ENCODE measurements around the gene EFNA5. TPM values are rescaled to one million over a fixed set of nuclear protein-coding genes. Genes with fewer than 3 reads are reported as not detected.

The EFNA5 gene
- total RNA-seq, 5 donors from 2014 or later (not counting 1 experiment from before 2014, with no cell fraction given), result 0.06 to 2.6 (median 0.21) TPM; not detected in 1

GRCh38 chr5:107476783-107477182 lies 194.0 kb downstream of the EFNA5 start:
- Histone ChIP-seq H3K27me3 (replicated peaks in 1 of 2; ENCODE audit: control insufficient read depth in 2 of 2, extremely low read depth in 1 of 2, insufficient read depth in 2 of 2, low read length in 1 of 2) (no peaks in the 10 kb centered on the region), H3K36me3 (ENCODE audit: control insufficient read depth in 2 of 2, extremely low read depth in 1 of 2, insufficient read depth in 1 of 2, low read length in 1 of 2) (no peaks in the 10 kb centered on the region), H3K4me3 (ENCODE audit: control insufficient read depth in 1 of 2, extremely low read depth in 1 of 2, low read length in 1 of 2) (no peak overlapping the region), H3K9me3 (no peaks in the 10 kb centered on the region), H3K27ac (ENCODE audit: low read length) (peak overlapping the region; percentile 91), H3K4me1 (ENCODE audit: control insufficient read depth in 1 of 2, extremely low read depth in 1 of 2, insufficient read depth in 2 of 2, low read length in 2 of 2) (peaks cover 2 to 19% of the 10 kb centered on the region in 2 experiments)
- POLR2A ChIA-PET, result interaction anchor here in 1 of 2 donors (0.5 to 1.0 kb wide), 3 partner anchors 10 to 94 kb away, joined by 3 to 12 read pairs (median 4); no protein-coding TSS in a partner anchor
- peaks cover 5 to 19% (median 5%) of the 10 kb centered on the region in 3 donors for H3K4me1 Mint-ChIP-seq
- peak overlapping the region; percentile 64 to 70 for H3K27ac Mint-ChIP-seq
- ATAC-seq (replicated peaks in 1 of 4), result peak in 3 of 4 experiments; percentile 48 to 84 (median 56)
- no peak overlapping the region for H3K4me3 Mint-ChIP-seq
- no peaks in the 10 kb centered on the region for H3K9me3 Mint-ChIP-seq
- DNase-seq, result peak in 28 of 35 experiments; percentile 2 to 74 (median 30)
- H3K36me3 Mint-ChIP-seq, result no peaks in the 10 kb centered on the region
- CTCF ChIA-PET, result interaction anchor here (0.5 to 1.1 kb wide), 3 partner anchors 9 to 95 kb away, joined by 3 read pairs; no protein-coding TSS in a partner anchor
- peaks cover 3 to 5% of the 10 kb centered on the region in 2 donors for H3K27me3 Mint-ChIP-seq
- WGBS (ENCODE audit: insufficient coverage), result no CpG with 5 or more reads among the region's 1 CpG

GRCh38 chr5:107474716-107475489 lies 195.8 kb downstream of the EFNA5 start:
- H3K36me3 ChIP-seq (ENCODE audit: control insufficient read depth in 2 of 2, extremely low read depth in 1 of 2, insufficient read depth in 1 of 2, low read length in 1 of 2), result no peaks in the 10 kb centered on the region
- no peaks in the 10 kb centered on the region for H3K9me3 ChIP-seq
- H3K4me1 ChIP-seq (ENCODE audit: control insufficient read depth in 1 of 2, extremely low read depth in 1 of 2, insufficient read depth in 2 of 2, low read length in 2 of 2), result peaks cover 2 to 19% of the 10 kb centered on the region in 2 experiments
- H3K27ac ChIP-seq (ENCODE audit: low read length), result peak overlapping the region; percentile 86
- WGBS (ENCODE audit: insufficient coverage), result no CpG with 5 or more reads among the region's 4 CpGs
- Mint-ChIP-seq H3K27ac (peak overlapping the region; percentile 12 to 57), H3K27me3 (peaks cover 0 to 3% of the 10 kb centered on the region in 2 donors), H3K9me3 (no peaks in the 10 kb centered on the region), H3K36me3 (no peaks in the 10 kb centered on the region), H3K4me1 (peaks cover 5 to 19% (median 6%) of the 10 kb centered on the region in 3 donors), H3K4me3 (no peak overlapping the region)
- DNase-seq (peak in 3 of 35 experiments; percentile 15 to 44 (median 17)), ATAC-seq (replicated peaks in 1 of 4) (peak in 2 of 4 experiments; percentile 29 to 52)
- no peaks in the 10 kb centered on the region for H3K27me3 ChIP-seq (replicated peaks in 1 of 2; ENCODE audit: control insufficient read depth in 2 of 2, extremely low read depth in 1 of 2, insufficient read depth in 2 of 2, low read length in 1 of 2)
- CTCF ChIA-PET, result no interaction called here
- POLR2A ChIA-PET, result interaction anchor here in 1 of 2 donors (0.6 to 1.0 kb wide), 3 partner anchors 49 to 908 kb away, joined by 3 to 4 read pairs (median 3); partner anchors contain the start of gene FBXL17
- no peak overlapping the region for H3K4me3 ChIP-seq (ENCODE audit: control insufficient read depth in 1 of 2, extremely low read depth in 1 of 2, low read length in 1 of 2)

GRCh38 chr5:107474361-107474715 lies 196.4 kb downstream of the EFNA5 start:
- Mint-ChIP-seq H3K4me3 (no peak overlapping the region), H3K36me3 (no peaks in the 10 kb centered on the region), H3K9me3 (no peaks in the 10 kb centered on the region), H3K27ac (no peak overlapping the region), H3K27me3 (peaks cover 0 to 3% of the 10 kb centered on the region in 2 donors), H3K4me1 (peaks cover 10 to 24% (median 12%) of the 10 kb centered on the region in 3 donors)
- peak in 1 of 4 experiments; percentile 16 for ATAC-seq (replicated peaks in 1 of 4)
- Histone ChIP-seq H3K36me3 (ENCODE audit: control insufficient read depth in 2 of 2, extremely low read depth in 1 of 2, insufficient read depth in 1 of 2, low read length in 1 of 2) (no peaks in the 10 kb centered on the region), H3K27ac (ENCODE audit: low read length) (peak overlapping the region; percentile 86), H3K4me1 (ENCODE audit: control insufficient read depth in 1 of 2, extremely low read depth in 1 of 2, insufficient read depth in 2 of 2, low read length in 2 of 2) (peaks cover 2 to 19% of the 10 kb centered on the region in 2 experiments), H3K27me3 (replicated peaks in 1 of 2; ENCODE audit: control insufficient read depth in 2 of 2, extremely low read depth in 1 of 2, insufficient read depth in 2 of 2, low read length in 1 of 2) (no peaks in the 10 kb centered on the region), H3K4me3 (ENCODE audit: control insufficient read depth in 1 of 2, extremely low read depth in 1 of 2, low read length in 1 of 2) (no peak overlapping the region), H3K9me3 (no peaks in the 10 kb centered on the region)
- ChIA-PET CTCF (no interaction called here), POLR2A (interaction anchor here in 1 of 2 donors (1.0 kb wide), 1 partner anchor 908 kb away, joined by 4 read pairs; the partner anchor contains the start of gene FBXL17)
- no CpG with 5 or more reads among the region's 3 CpGs for WGBS (ENCODE audit: insufficient coverage)
- DNase-seq, result no peak

- WGBS (ENCODE audit: insufficient coverage), result 20% methylated on average over 1 of the region's 2 CpGs
- Histone ChIP-seq H3K4me3 (ENCODE audit: control insufficient read depth in 1 of 2, extremely low read depth in 1 of 2, low read length in 1 of 2) (no peak overlapping the region), H3K36me3 (ENCODE audit: control insufficient read depth in 2 of 2, extremely low read depth in 1 of 2, insufficient read depth in 1 of 2, low read length in 1 of 2) (no peaks in the 10 kb centered on the region), H3K4me1 (ENCODE audit: control insufficient read depth in 1 of 2, extremely low read depth in 1 of 2, insufficient read depth in 2 of 2, low read length in 2 of 2) (peaks cover 2 to 25% of the 10 kb centered on the region in 2 experiments), H3K27me3 (replicated peaks in 1 of 2; ENCODE audit: control insufficient read depth in 2 of 2, extremely low read depth in 1 of 2, insufficient read depth in 2 of 2, low read length in 1 of 2) (no peaks in the 10 kb centered on the region), H3K27ac (ENCODE audit: low read length) (no peak overlapping the region), H3K9me3 (no peaks in the 10 kb centered on the region)
- CTCF ChIA-PET, result no interaction called here
- POLR2A ChIA-PET, result no interaction called here
- Mint-ChIP-seq H3K27ac (no peak overlapping the region), H3K4me3 (no peak overlapping the region), H3K36me3 (no peaks in the 10 kb centered on the region), H3K9me3 (no peaks in the 10 kb centered on the region), H3K27me3 (peaks cover 0 to 3% of the 10 kb centered on the region in 2 donors), H3K4me1 (peaks cover 13 to 28% (median 14%) of the 10 kb centered on the region in 3 donors)
- ATAC-seq (replicated peaks in 1 of 4) (no peak), DNase-seq (no peak)
Measured at GRCh38 chr5:107472620-107473064, 198.1 kb downstream of the EFNA5 start.

- no peaks in the 10 kb centered on the region for H3K9me3 Mint-ChIP-seq
- DNase-seq (no peak), ATAC-seq (replicated peaks in 1 of 4) (no peak)
- Histone ChIP-seq H3K4me1 (ENCODE audit: control insufficient read depth in 1 of 2, extremely low read depth in 1 of 2, insufficient read depth in 2 of 2, low read length in 2 of 2) (peaks cover 0 to 25% of the 10 kb centered on the region in 2 experiments), H3K4me3 (ENCODE audit: control insufficient read depth in 1 of 2, extremely low read depth in 1 of 2, low read length in 1 of 2) (no peak overlapping the region), H3K27me3 (replicated peaks in 1 of 2; ENCODE audit: control insufficient read depth in 2 of 2, extremely low read depth in 1 of 2, insufficient read depth in 2 of 2, low read length in 1 of 2) (no peaks in the 10 kb centered on the region), H3K36me3 (ENCODE audit: control insufficient read depth in 2 of 2, extremely low read depth in 1 of 2, insufficient read depth in 1 of 2, low read length in 1 of 2) (no peaks in the 10 kb centered on the region), H3K9me3 (no peaks in the 10 kb centered on the region), H3K27ac (ENCODE audit: low read length) (no peak overlapping the region)
- H3K36me3 Mint-ChIP-seq, result no peaks in the 10 kb centered on the region
- no peak overlapping the region for H3K4me3 Mint-ChIP-seq
- H3K27ac Mint-ChIP-seq, result no peak overlapping the region
- peaks cover 0 to 3% of the 10 kb centered on the region in 2 donors for H3K27me3 Mint-ChIP-seq
- ChIA-PET CTCF (no interaction called here), POLR2A (no interaction called here)
- peaks cover 8 to 18% (median 9%) of the 10 kb centered on the region in 3 donors for H3K4me1 Mint-ChIP-seq
- no CpG with 5 or more reads among the region's 1 CpG for WGBS (ENCODE audit: insufficient coverage)
Measured at GRCh38 chr5:107470295-107470582, 200.5 kb downstream of the EFNA5 start.

GRCh38 chr5:107469485-107470294 lies 201.0 kb downstream of the EFNA5 start:
- WGBS (ENCODE audit: insufficient coverage), result 100% methylated on average over 1 of the region's 5 CpGs
- Mint-ChIP-seq H3K27ac (peak overlapping the region in 1 of 2 donors; percentile 20), H3K27me3 (peaks cover 0 to 3% of the 10 kb centered on the region in 2 donors), H3K4me1 (peaks cover 8 to 17% (median 9%) of the 10 kb centered on the region in 3 donors), H3K36me3 (no peaks in the 10 kb centered on the region), H3K9me3 (no peaks in the 10 kb centered on the region), H3K4me3 (no peak overlapping the region)
- Histone ChIP-seq H3K4me3 (ENCODE audit: control insufficient read depth in 1 of 2, extremely low read depth in 1 of 2, low read length in 1 of 2) (no peak overlapping the region), H3K4me1 (ENCODE audit: control insufficient read depth in 1 of 2, extremely low read depth in 1 of 2, insufficient read depth in 2 of 2, low read length in 2 of 2) (peaks cover 0 to 24% of the 10 kb centered on the region in 2 experiments), H3K27me3 (replicated peaks in 1 of 2; ENCODE audit: control insufficient read depth in 2 of 2, extremely low read depth in 1 of 2, insufficient read depth in 2 of 2, low read length in 1 of 2) (no peaks in the 10 kb centered on the region), H3K36me3 (ENCODE audit: control insufficient read depth in 2 of 2, extremely low read depth in 1 of 2, insufficient read depth in 1 of 2, low read length in 1 of 2) (no peaks in the 10 kb centered on the region), H3K27ac (ENCODE audit: low read length) (no peak overlapping the region), H3K9me3 (no peaks in the 10 kb centered on the region)
- DNase-seq (peak in 1 of 35 experiments; percentile 42), ATAC-seq (replicated peaks in 1 of 4) (peak in 1 of 4 experiments; percentile 20)
- CTCF ChIA-PET, result no interaction called here
- POLR2A ChIA-PET, result no interaction called here
